ENCODE data around the gene KLHL30.

Gene KLHL30

GRCh38 chr2:238117199-238118154, 21.0 kb upstream of the KLHL30 start:
- DNase-seq (ENCODE audit: low spot score): no peak

GRCh38 chr2:238119756-238120462, 18.6 kb upstream of the KLHL30 start:
- no peak for DNase-seq (ENCODE audit: low spot score)

GRCh38 chr2:238120463-238121298, 17.8 kb upstream of the KLHL30 start:
- no peak for DNase-seq (ENCODE audit: low spot score)

GRCh38 chr2:238121511-238122286, 16.8 kb upstream of the KLHL30 start:
- DNase-seq (ENCODE audit: low spot score): no peak

- no peak for DNase-seq (ENCODE audit: low spot score)
Observed at GRCh38 chr2:238122287-238123217, 15.9 kb upstream of the KLHL30 start.

- DNase-seq (ENCODE audit: low spot score): no peak
Observed at GRCh38 chr2:238123218-238123971, 15.1 kb upstream of the KLHL30 start.

- DNase-seq (ENCODE audit: low spot score): no peak
Observed at GRCh38 chr2:238123991-238124470, 14.4 kb upstream of the KLHL30 start.

- DNase-seq (ENCODE audit: low spot score): no peak
Observed at GRCh38 chr2:238124488-238125126, 13.9 kb upstream of the KLHL30 start.

GRCh38 chr2:238125127-238125885, 13.2 kb upstream of the KLHL30 start:
- DNase-seq (ENCODE audit: low spot score): no peak

- no peak for DNase-seq (ENCODE audit: low spot score)
Observed at GRCh38 chr2:238126338-238126737, 12.1 kb upstream of the KLHL30 start.

- no peak for DNase-seq (ENCODE audit: low spot score)
Observed at GRCh38 chr2:238126775-238127164, 11.7 kb upstream of the KLHL30 start.

GRCh38 chr2:238127165-238128060, 11.1 kb upstream of the KLHL30 start:
- no peak for DNase-seq (ENCODE audit: low spot score)

- DNase-seq (ENCODE audit: low spot score): no peak
Observed at GRCh38 chr2:238128061-238128440, 10.4 kb upstream of the KLHL30 start.

GRCh38 chr2:238128534-238129001, 9.9 kb upstream of the KLHL30 start:
- no peak for DNase-seq (ENCODE audit: low spot score)

- DNase-seq (ENCODE audit: low spot score): no peak
Observed at GRCh38 chr2:238129166-238130010, 9.1 kb upstream of the KLHL30 start.

GRCh38 chr2:238130111-238130695, 8.3 kb upstream of the KLHL30 start:
- DNase-seq (ENCODE audit: low spot score): no peak

Data from RKO (cell line).